HepG2 (cell line): ENCODE measurements around the gene ENO3. TPM values are rescaled to one million over a fixed set of nuclear protein-coding genes. Genes with fewer than 3 reads are reported as not detected.

Experiments used
- BRD4 ChIP-seq: sonication (generic); formaldehyde crosslinking; IDR thresholded peaks from 2 replicates; pipeline ENCODE4 v1.4.0; 2020; ENCODE audit warnings: missing genetic modification reagents
- ETV5 ChIP-seq: IDR thresholded peaks from 2 replicates; pipeline ENCODE4 v1.6.1; 2018; ENCODE audit warnings: missing biosample characterization, missing genetic modification reagents, inconsistent platforms, borderline replicate concordance
- KAT8 ChIP-seq: IDR thresholded peaks from 2 replicates; pipeline ENCODE4 v1.6.1; 2016; ENCODE audit warnings: missing genetic modification reagents, missing compliant biosample characterization
- SP4 ChIP-seq: sonication (generic); formaldehyde crosslinking; IDR thresholded peaks from 2 replicates; pipeline ENCODE4 v1.8.1; 2023; ENCODE audit warnings: mild to moderate bottlenecking, missing genetic modification reagents
- SPEN ChIP-seq: sonication (generic); formaldehyde crosslinking; IDR thresholded peaks from 2 replicates; pipeline ENCODE4 v1.5.1; 2020; ENCODE audit warnings: low read depth, mild to moderate bottlenecking, missing genetic modification reagents
- TEAD3 ChIP-seq: optimal IDR thresholded peaks from 2 replicates; pipeline ENCODE3; 2016; ENCODE audit warnings: borderline replicate concordance
- THAP11 ChIP-seq: IDR thresholded peaks from 2 replicates; pipeline ENCODE4 v1.6.1; 2016; ENCODE audit warnings: missing biosample characterization, missing genetic modification reagents
- ZNF547 ChIP-seq: sonication (generic); formaldehyde crosslinking; IDR thresholded peaks from 2 replicates; pipeline ENCODE4 v1.5.1; 2020; ENCODE audit warnings: mild to moderate bottlenecking, missing genetic modification reagents
- ZNF772 ChIP-seq: sonication (generic); formaldehyde crosslinking; IDR thresholded peaks from 2 replicates; pipeline ENCODE4 v1.5.0; 2020; ENCODE audit warnings: mild to moderate bottlenecking, missing genetic modification reagents
- ZNF776 ChIP-seq: sonication (generic); formaldehyde crosslinking; IDR thresholded peaks from 2 replicates; pipeline ENCODE4 v1.4.0; 2020; ENCODE audit warnings: mild to moderate bottlenecking, missing genetic modification reagents
- polyA plus RNA-seq, 8 experiments: library from polyadenylated mRNA; depleted of rRNA in 3 of 8; stranded (reverse) in 7 of 8; unstranded in 1 of 8; fragments of >200 nt; fragmentation: Illumina TruSeq in 4 of 8; extraction: Trizol in 4 of 8; gene quantifications; 2 replicates each; pipeline versions ENCODE4 v1.2.1 to v1.2.3, GENCODE V29; 2011 to 2016; ENCODE audit warnings: low read depth in 4 of 8, missing spikeins in 1 of 8, mixed read lengths in 1 of 8; ENCODE audit not compliant: insufficient read depth in 1 of 8
- total RNA-seq, 5 experiments: library from RNA; depleted of rRNA; stranded (reverse); fragments of >200 nt; fragmentation: Illumina TruSeq; extraction: Trizol; gene quantifications; 2 replicates each; pipeline ENCODE4 v1.2.3, GENCODE V29; 2016; ENCODE audit warnings: low read depth in 1 of 5
- TF ChIP-seq, protein P1 (sequence below): sonication (generic); formaldehyde crosslinking; IDR thresholded peaks from 2 replicates; pipeline ENCODE4 v1.4.0; 2020; ENCODE audit warnings: mild to moderate bottlenecking, missing genetic modification reagents
- TF ChIP-seq, protein P2 (sequence below): sonication (generic); formaldehyde crosslinking; IDR thresholded peaks from 2 replicates; pipeline ENCODE4 v1.4.0; 2020; ENCODE audit warnings: missing genetic modification reagents
- TF ChIP-seq, protein P3 (sequence below): sonication (generic); formaldehyde crosslinking; conservative IDR thresholded peaks from 2 replicates; pipeline ENCODE4 v1.8.0; 2022; ENCODE audit warnings: mild to moderate bottlenecking, moderate library complexity, missing genetic modification reagents
- TF ChIP-seq, protein P4 (sequence below): sonication (generic); formaldehyde crosslinking; IDR thresholded peaks from 2 replicates; pipeline ENCODE4 v1.8.0; 2022; ENCODE audit warnings: missing genetic modification reagents, mild to moderate bottlenecking, inconsistent platforms, borderline replicate concordance
- TF ChIP-seq, protein P5 (sequence below): sonication (generic); formaldehyde crosslinking; IDR thresholded peaks from 2 replicates; pipeline ENCODE4 v1.4.0; 2020; ENCODE audit warnings: missing genetic modification reagents
- TF ChIP-seq, protein P6 (sequence below): sonication (generic); formaldehyde crosslinking; IDR thresholded peaks from 2 replicates; pipeline ENCODE4 v1.8.1; 2022; ENCODE audit warnings: mild to moderate bottlenecking, missing genetic modification reagents

Gene ENO3
- total and polyA plus RNA-seq, 2 of the 13 experiments (the other 11 are each of a cell fraction or from before 2014, with no cell fraction given): 59.8 to 69.8 TPM

DNA sequence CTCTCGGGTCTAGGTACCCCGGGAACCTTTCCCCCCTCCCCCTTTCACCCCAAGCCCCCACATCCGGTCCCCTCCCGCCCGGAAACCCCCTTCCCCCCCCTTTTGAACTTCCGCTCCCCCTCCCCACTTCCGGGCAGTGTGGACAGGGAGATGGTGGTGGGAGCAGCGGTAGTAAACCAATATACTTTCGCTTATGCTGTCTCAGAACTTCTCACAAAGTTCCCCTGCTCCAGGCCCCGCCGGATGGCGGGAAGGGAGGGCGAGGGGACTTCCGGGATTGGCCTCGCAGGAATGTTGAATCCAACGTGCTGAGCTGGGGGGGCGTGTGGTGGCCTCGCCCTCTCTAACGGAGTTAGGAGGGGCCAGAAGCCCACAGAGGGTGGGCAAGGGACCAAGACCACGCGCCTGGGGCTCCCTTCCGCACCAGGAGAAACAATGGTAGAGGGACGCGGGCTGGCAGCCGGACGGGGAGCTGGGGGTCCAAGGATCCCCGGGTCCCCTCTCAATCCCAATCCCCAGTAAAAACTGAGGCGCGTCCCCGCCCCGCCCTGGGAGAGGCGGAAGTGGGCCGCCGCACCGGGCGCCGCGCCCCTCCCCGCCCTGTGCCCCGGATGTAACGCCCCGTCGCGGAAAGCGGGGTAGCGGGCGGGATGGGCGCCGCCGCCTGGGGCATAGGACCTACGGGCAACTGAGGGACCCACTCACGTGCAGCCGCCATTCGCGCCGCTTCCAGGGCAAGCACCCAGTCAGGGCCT, 3.3 kb upstream of the ENO3 start (continued):
- TF ChIP-seq, protein P1, sequence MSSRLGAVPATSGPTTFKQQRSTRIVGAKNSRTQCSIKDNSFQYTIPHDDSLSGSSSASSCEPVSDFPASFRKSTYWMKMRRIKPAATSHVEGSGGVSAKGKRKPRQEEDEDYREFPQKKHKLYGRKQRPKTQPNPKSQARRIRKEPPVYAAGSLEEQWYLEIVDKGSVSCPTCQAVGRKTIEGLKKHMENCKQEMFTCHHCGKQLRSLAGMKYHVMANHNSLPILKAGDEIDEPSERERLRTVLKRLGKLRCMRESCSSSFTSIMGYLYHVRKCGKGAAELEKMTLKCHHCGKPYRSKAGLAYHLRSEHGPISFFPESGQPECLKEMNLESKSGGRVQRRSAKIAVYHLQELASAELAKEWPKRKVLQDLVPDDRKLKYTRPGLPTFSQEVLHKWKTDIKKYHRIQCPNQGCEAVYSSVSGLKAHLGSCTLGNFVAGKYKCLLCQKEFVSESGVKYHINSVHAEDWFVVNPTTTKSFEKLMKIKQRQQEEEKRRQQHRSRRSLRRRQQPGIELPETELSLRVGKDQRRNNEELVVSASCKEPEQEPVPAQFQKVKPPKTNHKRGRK (CRISPR knock-in tag): peak; percentile 57; the same call in 1 of the 2 replicates
- TF ChIP-seq ZNF776 (CRISPR knock-in tag) (no peak), THAP11 (CRISPR knock-in tag) (peak; percentile 4), ZNF772 (CRISPR knock-in tag) (peak; percentile 58; the same call in 1 of the 2 replicates), ZNF547 (peak; percentile 68; the same call in 1 of the 2 replicates), KAT8 (CRISPR knock-in tag) (0 out of 2 replicates have a peak, but pooled peaks have one; percentile 20), SP4 (CRISPR knock-in tag) (no peak), ETV5 (peak; percentile 21; the same call in 1 of the 2 replicates), BRD4 (CRISPR knock-in tag) (peak; percentile 31; the same call in 1 of the 2 replicates), TEAD3 (CRISPR knock-in tag) (peak; percentile 13), SPEN (peak; percentile 38; the same call in 1 of the 2 replicates)
- TF ChIP-seq, protein P2, sequence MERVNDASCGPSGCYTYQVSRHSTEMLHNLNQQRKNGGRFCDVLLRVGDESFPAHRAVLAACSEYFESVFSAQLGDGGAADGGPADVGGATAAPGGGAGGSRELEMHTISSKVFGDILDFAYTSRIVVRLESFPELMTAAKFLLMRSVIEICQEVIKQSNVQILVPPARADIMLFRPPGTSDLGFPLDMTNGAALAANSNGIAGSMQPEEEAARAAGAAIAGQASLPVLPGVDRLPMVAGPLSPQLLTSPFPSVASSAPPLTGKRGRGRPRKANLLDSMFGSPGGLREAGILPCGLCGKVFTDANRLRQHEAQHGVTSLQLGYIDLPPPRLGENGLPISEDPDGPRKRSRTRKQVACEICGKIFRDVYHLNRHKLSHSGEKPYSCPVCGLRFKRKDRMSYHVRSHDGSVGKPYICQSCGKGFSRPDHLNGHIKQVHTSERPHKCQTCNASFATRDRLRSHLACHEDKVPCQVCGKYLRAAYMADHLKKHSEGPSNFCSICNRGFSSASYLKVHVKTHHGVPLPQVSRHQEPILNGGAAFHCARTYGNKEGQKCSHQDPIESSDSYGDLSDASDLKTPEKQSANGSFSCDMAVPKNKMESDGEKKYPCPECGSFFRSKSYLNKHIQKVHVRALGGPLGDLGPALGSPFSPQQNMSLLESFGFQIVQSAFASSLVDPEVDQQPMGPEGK (CRISPR knock-in tag): peak; percentile 68; the same call in 1 of the 2 replicates
- TF ChIP-seq, protein P3, sequence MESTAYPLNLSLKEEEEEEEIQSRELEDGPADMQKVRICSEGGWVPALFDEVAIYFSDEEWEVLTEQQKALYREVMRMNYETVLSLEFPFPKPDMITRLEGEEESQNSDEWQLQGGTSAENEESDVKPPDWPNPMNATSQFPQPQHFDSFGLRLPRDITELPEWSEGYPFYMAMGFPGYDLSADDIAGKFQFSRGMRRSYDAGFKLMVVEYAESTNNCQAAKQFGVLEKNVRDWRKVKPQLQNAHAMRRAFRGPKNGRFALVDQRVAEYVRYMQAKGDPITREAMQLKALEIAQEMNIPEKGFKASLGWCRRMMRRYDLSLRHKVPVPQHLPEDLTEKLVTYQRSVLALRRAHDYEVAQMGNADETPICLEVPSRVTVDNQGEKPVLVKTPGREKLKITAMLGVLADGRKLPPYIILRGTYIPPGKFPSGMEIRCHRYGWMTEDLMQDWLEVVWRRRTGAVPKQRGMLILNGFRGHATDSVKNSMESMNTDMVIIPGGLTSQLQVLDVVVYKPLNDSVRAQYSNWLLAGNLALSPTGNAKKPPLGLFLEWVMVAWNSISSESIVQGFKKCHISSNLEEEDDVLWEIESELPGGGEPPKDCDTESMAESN (CRISPR knock-in tag): peak; percentile 27; the same call in 1 of the 2 replicates
- TF ChIP-seq, protein P4, sequence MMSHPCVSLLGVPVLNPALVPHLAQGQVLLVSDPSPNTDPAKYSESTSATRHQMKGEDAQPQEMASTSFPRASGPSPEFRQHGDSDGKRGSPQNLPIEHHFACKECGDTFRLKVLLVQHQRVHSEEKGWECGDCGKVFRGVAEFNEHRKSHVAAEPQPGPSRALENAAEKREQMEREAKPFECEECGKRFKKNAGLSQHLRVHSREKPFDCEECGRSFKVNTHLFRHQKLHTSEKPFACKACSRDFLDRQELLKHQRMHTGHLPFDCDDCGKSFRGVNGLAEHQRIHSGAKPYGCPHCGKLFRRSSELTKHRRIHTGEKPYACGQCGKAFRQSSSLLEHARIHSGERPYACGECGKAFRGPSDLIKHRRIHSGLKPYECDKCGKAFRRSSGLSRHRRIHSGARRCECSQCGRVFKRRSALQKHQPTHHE (CRISPR knock-in tag): 0 out of 2 replicates have a peak, but pooled peaks have one; percentile 25
- TF ChIP-seq, protein P5, sequence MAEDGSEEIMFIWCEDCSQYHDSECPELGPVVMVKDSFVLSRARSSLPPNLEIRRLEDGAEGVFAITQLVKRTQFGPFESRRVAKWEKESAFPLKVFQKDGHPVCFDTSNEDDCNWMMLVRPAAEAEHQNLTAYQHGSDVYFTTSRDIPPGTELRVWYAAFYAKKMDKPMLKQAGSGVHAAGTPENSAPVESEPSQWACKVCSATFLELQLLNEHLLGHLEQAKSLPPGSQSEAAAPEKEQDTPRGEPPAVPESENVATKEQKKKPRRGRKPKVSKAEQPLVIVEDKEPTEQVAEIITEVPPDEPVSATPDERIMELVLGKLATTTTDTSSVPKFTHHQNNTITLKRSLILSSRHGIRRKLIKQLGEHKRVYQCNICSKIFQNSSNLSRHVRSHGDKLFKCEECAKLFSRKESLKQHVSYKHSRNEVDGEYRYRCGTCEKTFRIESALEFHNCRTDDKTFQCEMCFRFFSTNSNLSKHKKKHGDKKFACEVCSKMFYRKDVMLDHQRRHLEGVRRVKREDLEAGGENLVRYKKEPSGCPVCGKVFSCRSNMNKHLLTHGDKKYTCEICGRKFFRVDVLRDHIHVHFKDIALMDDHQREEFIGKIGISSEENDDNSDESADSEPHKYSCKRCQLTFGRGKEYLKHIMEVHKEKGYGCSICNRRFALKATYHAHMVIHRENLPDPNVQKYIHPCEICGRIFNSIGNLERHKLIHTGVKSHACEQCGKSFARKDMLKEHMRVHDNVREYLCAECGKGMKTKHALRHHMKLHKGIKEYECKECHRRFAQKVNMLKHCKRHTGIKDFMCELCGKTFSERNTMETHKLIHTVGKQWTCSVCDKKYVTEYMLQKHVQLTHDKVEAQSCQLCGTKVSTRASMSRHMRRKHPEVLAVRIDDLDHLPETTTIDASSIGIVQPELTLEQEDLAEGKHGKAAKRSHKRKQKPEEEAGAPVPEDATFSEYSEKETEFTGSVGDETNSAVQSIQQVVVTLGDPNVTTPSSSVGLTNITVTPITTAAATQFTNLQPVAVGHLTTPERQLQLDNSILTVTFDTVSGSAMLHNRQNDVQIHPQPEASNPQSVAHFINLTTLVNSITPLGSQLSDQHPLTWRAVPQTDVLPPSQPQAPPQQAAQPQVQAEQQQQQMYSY (CRISPR knock-in tag): no peak
- TF ChIP-seq, protein P6, sequence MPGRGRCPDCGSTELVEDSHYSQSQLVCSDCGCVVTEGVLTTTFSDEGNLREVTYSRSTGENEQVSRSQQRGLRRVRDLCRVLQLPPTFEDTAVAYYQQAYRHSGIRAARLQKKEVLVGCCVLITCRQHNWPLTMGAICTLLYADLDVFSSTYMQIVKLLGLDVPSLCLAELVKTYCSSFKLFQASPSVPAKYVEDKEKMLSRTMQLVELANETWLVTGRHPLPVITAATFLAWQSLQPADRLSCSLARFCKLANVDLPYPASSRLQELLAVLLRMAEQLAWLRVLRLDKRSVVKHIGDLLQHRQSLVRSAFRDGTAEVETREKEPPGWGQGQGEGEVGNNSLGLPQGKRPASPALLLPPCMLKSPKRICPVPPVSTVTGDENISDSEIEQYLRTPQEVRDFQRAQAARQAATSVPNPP (CRISPR knock-in tag): 0 out of 2 replicates have a peak, but pooled peaks have one; percentile 6
